ENCODE data around the gene SIRT6. TPM values are rescaled to one million over a fixed set of nuclear protein-coding genes. Genes with fewer than 3 reads are reported as not detected.

SIRT6 gene
- total RNA-seq, 4 donors from 2014 or later = 10.0 to 35.0 (median 27.1) TPM

DNA sequence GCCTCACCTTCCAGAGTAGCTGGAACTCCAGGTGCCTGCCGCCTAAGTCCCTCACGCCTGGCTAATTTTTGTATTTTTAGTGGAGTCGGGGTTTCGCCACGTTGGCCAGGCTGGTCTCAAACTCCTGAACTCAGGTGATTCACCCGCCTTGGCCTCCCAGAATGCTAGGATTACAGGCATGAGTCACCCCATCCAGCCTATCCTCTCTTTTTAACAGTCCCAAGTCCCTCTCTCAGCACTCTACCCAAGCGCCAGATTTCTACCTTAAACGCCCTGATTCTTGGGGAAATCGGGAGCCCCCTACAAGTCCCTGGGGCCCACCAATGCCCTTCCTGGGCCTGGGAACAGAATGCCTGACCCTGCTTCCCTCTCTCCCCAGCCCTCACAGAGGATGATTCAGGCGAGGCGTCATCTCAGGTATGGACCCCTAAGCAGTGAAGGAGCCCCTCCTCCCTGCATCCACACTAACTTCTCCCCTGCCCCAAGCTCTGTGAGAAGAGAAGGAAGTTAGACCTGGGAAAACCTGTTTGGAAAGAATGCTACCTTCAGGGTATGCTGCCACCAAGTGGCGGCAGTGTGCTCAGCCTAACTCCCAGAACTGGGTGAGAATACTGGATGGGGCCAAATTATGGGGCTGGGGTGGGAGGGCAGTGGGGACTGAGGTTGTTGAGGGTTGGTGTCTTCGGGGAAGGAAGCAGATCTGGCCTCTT lies 26.2 kb upstream of the SIRT6 start:
- ATAC-seq = no peak
- Histone ChIP-seq H3K9me3 (no peaks in the 10 kb centered on the region), H3K36me3 (no peaks in the 10 kb centered on the region), H3K4me3 (no peak overlapping the region), H3K27me3 (peaks cover 43% of the 10 kb centered on the region), H3K27ac (no peak overlapping the region), H3K4me1 (peaks cover 0 to 9% (median 0%) of the 10 kb centered on the region in 3 donors)
- TF ChIP-seq POLR2AphosphoS5 (IDR thresholded peaks at IDR 0.05) (no peak), POLR2A (IDR thresholded peaks at IDR 0.05) (no peak), EP300 (IDR thresholded peaks at IDR 0.05) (no peak)
- TF ChIP-seq, protein P1, sequence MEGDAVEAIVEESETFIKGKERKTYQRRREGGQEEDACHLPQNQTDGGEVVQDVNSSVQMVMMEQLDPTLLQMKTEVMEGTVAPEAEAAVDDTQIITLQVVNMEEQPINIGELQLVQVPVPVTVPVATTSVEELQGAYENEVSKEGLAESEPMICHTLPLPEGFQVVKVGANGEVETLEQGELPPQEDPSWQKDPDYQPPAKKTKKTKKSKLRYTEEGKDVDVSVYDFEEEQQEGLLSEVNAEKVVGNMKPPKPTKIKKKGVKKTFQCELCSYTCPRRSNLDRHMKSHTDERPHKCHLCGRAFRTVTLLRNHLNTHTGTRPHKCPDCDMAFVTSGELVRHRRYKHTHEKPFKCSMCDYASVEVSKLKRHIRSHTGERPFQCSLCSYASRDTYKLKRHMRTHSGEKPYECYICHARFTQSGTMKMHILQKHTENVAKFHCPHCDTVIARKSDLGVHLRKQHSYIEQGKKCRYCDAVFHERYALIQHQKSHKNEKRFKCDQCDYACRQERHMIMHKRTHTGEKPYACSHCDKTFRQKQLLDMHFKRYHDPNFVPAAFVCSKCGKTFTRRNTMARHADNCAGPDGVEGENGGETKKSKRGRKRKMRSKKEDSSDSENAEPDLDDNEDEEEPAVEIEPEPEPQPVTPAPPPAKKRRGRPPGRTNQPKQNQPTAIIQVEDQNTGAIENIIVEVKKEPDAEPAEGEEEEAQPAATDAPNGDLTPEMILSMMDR (IDR thresholded peaks at IDR 0.05) = no peak
- 77 to 90% methylated on average over 2 to 9 of the region's 13 CpGs for WGBS, 2 donors (ENCODE audit: low coverage in 1 of 2)

DNA sequence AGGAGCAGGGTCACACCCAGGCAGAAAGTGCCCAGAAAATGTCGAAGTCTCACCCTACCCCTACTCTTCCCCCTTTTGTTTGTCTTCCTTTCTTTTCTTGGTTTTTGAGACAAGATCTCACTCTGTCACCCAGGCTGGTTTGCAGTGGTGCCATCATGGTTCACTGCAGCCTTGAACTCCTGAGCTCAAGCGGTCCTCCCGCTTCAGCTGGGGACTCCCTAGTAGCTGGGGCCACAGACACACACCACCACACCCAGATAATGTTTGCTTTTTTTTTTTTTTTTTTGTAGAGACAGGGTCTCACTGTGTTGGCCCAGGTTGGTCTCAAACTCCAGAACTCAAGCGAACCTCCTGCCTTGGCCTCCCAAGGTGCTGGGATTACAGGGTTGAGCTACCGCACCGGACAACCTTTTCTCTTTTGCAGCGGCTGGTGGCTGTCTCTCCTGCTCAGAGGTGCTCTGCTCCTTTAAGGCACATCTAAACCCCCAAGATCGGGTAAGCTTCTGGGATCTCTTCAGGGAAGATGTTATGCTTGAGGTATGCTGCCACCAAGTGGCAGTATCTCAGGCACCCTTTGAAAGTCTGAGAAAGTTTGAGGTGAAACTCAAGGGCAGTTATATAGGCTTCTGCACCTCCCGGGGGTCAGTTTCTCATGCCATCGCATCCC lies 24.6 kb upstream of the SIRT6 start:
- no peaks in the 10 kb centered on the region for H3K36me3 ChIP-seq
- no peak for TF ChIP-seq POLR2AphosphoS5 (IDR thresholded peaks at IDR 0.05)
- TF ChIP-seq POLR2A (IDR thresholded peaks at IDR 0.05) = no peak
- no peak for TF ChIP-seq EP300 (IDR thresholded peaks at IDR 0.05)
- TF ChIP-seq, protein P1 (IDR thresholded peaks at IDR 0.05) = no peak
- no peak overlapping the region for H3K4me3 ChIP-seq
- 80 to 88% methylated on average over 3 to 5 of the region's 10 CpGs for WGBS, 2 donors (ENCODE audit: low coverage in 1 of 2)
- no peak for ATAC-seq
- H3K27ac ChIP-seq = no peak overlapping the region
- H3K4me1 ChIP-seq = peaks cover 0 to 9% (median 0%) of the 10 kb centered on the region in 3 donors
- H3K9me3 ChIP-seq = no peaks in the 10 kb centered on the region
- H3K27me3 ChIP-seq = peaks cover 43% of the 10 kb centered on the region

DNA sequence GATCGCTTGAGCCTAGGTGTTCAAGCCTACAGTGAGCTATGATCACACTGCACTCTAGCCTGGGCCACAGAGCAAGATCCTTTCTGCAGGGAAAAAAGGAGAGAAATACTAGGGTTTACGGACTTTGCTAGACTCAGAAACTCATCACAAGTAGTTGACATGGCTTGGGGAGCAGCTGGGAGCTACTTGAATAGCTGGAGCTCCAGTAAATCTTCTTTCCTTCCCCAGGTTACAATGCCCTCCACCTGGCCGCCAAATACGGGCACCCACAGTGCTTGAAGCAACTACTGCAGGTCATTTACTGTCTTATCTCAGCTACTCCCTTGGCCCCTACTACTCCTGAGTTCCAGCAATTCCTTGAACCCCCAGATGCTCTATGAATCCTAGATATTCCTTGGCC lies 19.4 kb upstream of the SIRT6 start:
- Histone ChIP-seq H3K9me3 (no peaks in the 10 kb centered on the region), H3K27ac (no peak overlapping the region), H3K36me3 (no peaks in the 10 kb centered on the region), H3K4me3 (no peak overlapping the region), H3K27me3 (peaks cover 44% of the 10 kb centered on the region), H3K4me1 (peaks cover 0 to 19% (median 0%) of the 10 kb centered on the region in 3 donors)
- TF ChIP-seq EP300 (IDR thresholded peaks at IDR 0.05) (no peak), POLR2A (IDR thresholded peaks at IDR 0.05) (no peak), POLR2AphosphoS5 (IDR thresholded peaks at IDR 0.05) (no peak)
- TF ChIP-seq, protein P1 (IDR thresholded peaks at IDR 0.05) = no peak
- 78 to 94% methylated on average over 3 to 4 of the region's 4 CpGs for WGBS, 2 donors (ENCODE audit: low coverage in 1 of 2)
- ATAC-seq = no peak

DNA sequence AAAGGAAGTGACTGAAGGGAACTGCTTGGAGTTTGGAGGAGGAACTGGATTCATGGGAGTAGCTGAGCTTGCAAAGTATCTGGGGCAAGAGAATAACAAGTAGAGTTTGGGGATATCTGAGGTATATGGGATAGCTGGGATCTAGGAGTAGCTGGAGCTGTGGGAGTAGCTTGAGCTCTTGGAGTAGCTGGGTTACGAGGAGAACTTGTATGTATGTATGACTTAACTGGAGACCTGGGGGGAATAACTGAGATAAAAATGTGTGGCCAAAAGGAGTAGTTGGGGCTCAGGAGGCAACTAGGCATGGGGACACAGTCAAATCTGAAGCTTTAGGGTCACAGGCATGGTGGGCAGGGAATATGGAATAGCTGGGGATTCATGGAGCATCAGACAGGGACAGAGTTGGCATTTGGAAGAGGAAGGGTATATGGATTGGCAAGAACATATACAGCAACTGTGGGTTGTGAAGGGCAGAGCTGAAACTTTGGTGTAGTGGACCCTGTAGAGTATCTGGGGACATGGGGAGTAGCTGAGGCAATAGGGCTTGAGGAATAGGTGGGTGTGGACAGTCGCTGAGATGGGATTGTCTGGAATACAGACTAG lies 18.7 kb upstream of the SIRT6 start:
- 52 to 65% methylated on average over 2 of the region's 2 CpGs for WGBS, 2 donors (ENCODE audit: low coverage in 1 of 2)
- Histone ChIP-seq H3K4me3 (no peak overlapping the region), H3K27me3 (peaks cover 51% of the 10 kb centered on the region), H3K36me3 (no peaks in the 10 kb centered on the region), H3K9me3 (no peaks in the 10 kb centered on the region), H3K4me1 (peaks cover 0 to 19% (median 0%) of the 10 kb centered on the region in 3 donors), H3K27ac (no peak overlapping the region)
- no peak for TF ChIP-seq EP300 (IDR thresholded peaks at IDR 0.05)
- TF ChIP-seq POLR2AphosphoS5 (IDR thresholded peaks at IDR 0.05) = no peak
- TF ChIP-seq, protein P1 (IDR thresholded peaks at IDR 0.05) = no peak
- TF ChIP-seq POLR2A (IDR thresholded peaks at IDR 0.05) = no peak
- no peak for ATAC-seq

Measured in gastroesophageal sphincter (tissue), 4 donors.